Panc1 (cell line): ENCODE measurements around the gene ZNF254. TPM values are rescaled to one million over a fixed set of nuclear protein-coding genes. Genes with fewer than 3 reads are reported as not detected.

Source experiments
- ATAC-seq: fragments of 200-7000 bp; cut with Tn5 transposase; 2 replicates; pipeline ENCODE4 v1.9.1; 2020; ENCODE audit warnings: mild to moderate bottlenecking, moderate library complexity
- BruUV-seq: library from RNA; stranded (reverse); fragments of 400-500 nt; replicated peaks from 2 replicates; lab custom pipeline; 2021; lab: Mats Ljungman, UMichigan
- CTCF ChIA-PET: fragments of 300-600 bp; sonication (Branson Sonifier 250); formaldehyde crosslinking; loops from one replicate; lab custom pipeline; 2022; ENCODE audit warnings: antibody characterized with exemption; lab: Charles Lee
- POLR2A ChIA-PET: fragments of 300-600 bp; sonication (Branson Sonifier 250); formaldehyde crosslinking; loops from one replicate; lab custom pipeline; 2022; ENCODE audit warnings: antibody characterized with exemption; lab: Charles Lee
- DNase-seq: peaks from one replicate; pipeline ENCODE4 v3.0.0-alpha.2; 2010; ENCODE audit warnings: low read depth, low spot score
- H3K27ac ChIP-seq: 2 replicates; pipeline ENCODE4 v1.5.1; 2011; ENCODE audit warnings: mild to moderate bottlenecking, low read length, inconsistent platforms
- H3K27me3 ChIP-seq: fragments of 200-500 bp; sonication (Bioruptor generic); 2 replicates; pipeline ENCODE4 v1.6.0; 2014; ENCODE audit warnings: low read length, inconsistent platforms; ENCODE audit not compliant: control insufficient read depth, insufficient read depth
- H3K36me3 ChIP-seq: fragments of 200-500 bp; sonication (Bioruptor generic); 2 replicates; pipeline ENCODE4 v1.5.1; 2014; ENCODE audit warnings: inconsistent platforms, mild to moderate bottlenecking, low read length, moderate library complexity; ENCODE audit not compliant: control insufficient read depth, insufficient read depth
- H3K4me1 ChIP-seq: 2 replicates; pipeline ENCODE4 v1.5.1; 2011; ENCODE audit warnings: inconsistent platforms, mild to moderate bottlenecking, low read length, moderate library complexity; ENCODE audit not compliant: control insufficient read depth, insufficient read depth
- H3K4me3 ChIP-seq, 2 experiments: 2 replicates each; pipeline ENCODE4 v1.5.1; 2011 to 2012; ENCODE audit warnings: low read depth in 2 of 2, low read length in 2 of 2, mild to moderate bottlenecking in 2 of 2, inconsistent platforms in 1 of 2, moderate library complexity in 1 of 2
- H3K9me3 ChIP-seq: fragments of 200-500 bp; sonication (Bioruptor generic); 2 replicates; pipeline ENCODE4 v1.5.1; 2014; ENCODE audit warnings: low read depth, mild to moderate bottlenecking, inconsistent platforms, low read length, moderate library complexity; ENCODE audit not compliant: control insufficient read depth, insufficient read depth
- CTCF ChIP-seq: fragments of 450-650 bp; IDR thresholded peaks from 2 replicates; pipeline ENCODE4 v1.5.1; 2017; ENCODE audit warnings: mild to moderate bottlenecking
- POLR2AphosphoS5 ChIP-seq: IDR thresholded peaks from 2 replicates; pipeline ENCODE4 v1.6.1; 2012; ENCODE audit warnings: mild to moderate bottlenecking, low read depth, low read length, moderate library complexity
- REST ChIP-seq, 2 experiments: IDR thresholded peaks; 2 replicates each; pipeline ENCODE4 v1.6.1; 2011 to 2012; ENCODE audit warnings: low read depth in 2 of 2, control low read depth in 1 of 2, low read length in 1 of 2, mild to moderate bottlenecking in 1 of 2, moderate library complexity in 1 of 2; ENCODE audit not compliant: insufficient read depth in 1 of 2
- SIN3A ChIP-seq: IDR thresholded peaks from 2 replicates; pipeline ENCODE4 v1.6.1; 2012; ENCODE audit warnings: low read depth, mild to moderate bottlenecking, low read length, moderate library complexity, borderline replicate concordance; ENCODE audit not compliant: insufficient read depth
- TCF7L2 ChIP-seq: IDR thresholded peaks from 2 replicates; pipeline ENCODE4 v1.6.1; 2011; ENCODE audit warnings: mild to moderate bottlenecking, low read depth, low read length, inconsistent platforms
- in situ Hi-C: cut with HindIII; loops from 2 replicates; pipeline ENCODE4 v1.10.0; 2016; ENCODE audit warnings: low sequenced_read_pairs, low pct_unique_long_range_greater_than_20kb
- intact Hi-C: fragments of 100-400 bp; cut with micrococcal nuclease; formaldehyde crosslinking; loops from one replicate; pipeline ENCODE4 v1.10.0; 2022; ENCODE audit not compliant: unreplicated experiment
- total RNA-seq: library from RNA; stranded (reverse); gene quantifications from one replicate; pipeline ENCODE4 v1.2.1, GENCODE V29; 2021; ENCODE audit not compliant: unreplicated experiment

ZNF254 gene
- total RNA-seq, 1 experiment from 2014 or later: 12.1 TPM

- POLR2A ChIA-PET: no interaction called here
- Histone ChIP-seq H3K4me3 (no peak overlapping the region), H3K36me3 (peaks cover 3% of the 10 kb centered on the region; the same call in 1 of the 2 replicates), H3K4me1 (no peaks in the 10 kb centered on the region), H3K9me3 (no peaks in the 10 kb centered on the region), H3K27ac (no peak overlapping the region), H3K27me3 (no peaks in the 10 kb centered on the region)
- TF ChIP-seq TCF7L2: no peak
- TF ChIP-seq POLR2AphosphoS5: no peak
- TF ChIP-seq CTCF: no peak
- no peak for TF ChIP-seq REST (IDR thresholded peaks at IDR 0.05; ENCODE audit: insufficient read depth in 1 of 2, low read depth in 2 of 2, low read length in 1 of 2)
- TF ChIP-seq SIN3A: no peak
- CTCF ChIA-PET: no interaction called here
- BruUV-seq: no TSS peak
- intact Hi-C loops: no loop called here
- DNase-seq (no peak), ATAC-seq (no peak)
- in situ Hi-C loops: no loop called here
Measured at GRCh38 chr19:24046550-24046949, 40.4 kb upstream of the ZNF254 start.

GRCh38 chr19:24048261-24048660, 38.7 kb upstream of the ZNF254 start:
- no peaks in the 10 kb centered on the region for H3K9me3 ChIP-seq
- intact Hi-C loops: no loop called here
- no TSS peak for BruUV-seq
- ChIA-PET CTCF (interaction anchor here (0.6 kb wide), 1 partner anchor 17 kb away, joined by 7 read pairs; no protein-coding TSS in a partner anchor), POLR2A (no interaction called here)
- peaks cover 3% of the 10 kb centered on the region; the same call in 1 of the 2 replicates for H3K36me3 ChIP-seq
- H3K4me1 ChIP-seq: no peaks in the 10 kb centered on the region
- no peak for ATAC-seq
- TF ChIP-seq CTCF (no peak), POLR2AphosphoS5 (no peak), TCF7L2 (no peak)
- H3K27ac ChIP-seq: no peak overlapping the region
- H3K27me3 ChIP-seq: no peaks in the 10 kb centered on the region
- no peak for DNase-seq
- in situ Hi-C loops: no loop called here
- H3K4me3 ChIP-seq: no peak overlapping the region
